ENCODE measurements around the gene KRTAP12-3. TPM values are rescaled to one million over a fixed set of nuclear protein-coding genes. Genes with fewer than 3 reads are reported as not detected.

KRTAP12-3 gene
- polyA plus RNA-seq, 1 experiment = not detected

- Histone ChIP-seq H3K27ac (ENCODE audit: low read depth, low read length) (no peak overlapping the region), H3K27me3 (ENCODE audit: control insufficient read depth, insufficient read depth, low read length) (no peaks in the 10 kb centered on the region), H3K9me3 (ENCODE audit: control insufficient read depth, insufficient read depth, low read length) (peaks cover 54% of the 10 kb centered on the region), H3K4me3 (ENCODE audit: low read depth, low read length) (no peak overlapping the region)
- DNase-seq (ENCODE audit: low read depth, low spot score) = no peak
- TF ChIP-seq, protein P1, sequence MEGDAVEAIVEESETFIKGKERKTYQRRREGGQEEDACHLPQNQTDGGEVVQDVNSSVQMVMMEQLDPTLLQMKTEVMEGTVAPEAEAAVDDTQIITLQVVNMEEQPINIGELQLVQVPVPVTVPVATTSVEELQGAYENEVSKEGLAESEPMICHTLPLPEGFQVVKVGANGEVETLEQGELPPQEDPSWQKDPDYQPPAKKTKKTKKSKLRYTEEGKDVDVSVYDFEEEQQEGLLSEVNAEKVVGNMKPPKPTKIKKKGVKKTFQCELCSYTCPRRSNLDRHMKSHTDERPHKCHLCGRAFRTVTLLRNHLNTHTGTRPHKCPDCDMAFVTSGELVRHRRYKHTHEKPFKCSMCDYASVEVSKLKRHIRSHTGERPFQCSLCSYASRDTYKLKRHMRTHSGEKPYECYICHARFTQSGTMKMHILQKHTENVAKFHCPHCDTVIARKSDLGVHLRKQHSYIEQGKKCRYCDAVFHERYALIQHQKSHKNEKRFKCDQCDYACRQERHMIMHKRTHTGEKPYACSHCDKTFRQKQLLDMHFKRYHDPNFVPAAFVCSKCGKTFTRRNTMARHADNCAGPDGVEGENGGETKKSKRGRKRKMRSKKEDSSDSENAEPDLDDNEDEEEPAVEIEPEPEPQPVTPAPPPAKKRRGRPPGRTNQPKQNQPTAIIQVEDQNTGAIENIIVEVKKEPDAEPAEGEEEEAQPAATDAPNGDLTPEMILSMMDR (IDR thresholded peaks at IDR 0.05; ENCODE audit: low read depth, low read length) = no peak
- ChIA-PET POLR2A (no interaction called here), CTCF (no interaction called here)
These were observed 41.7 kb upstream of the KRTAP12-3 start for GRCh38 chr21:44615911-44616590.

DNA sequence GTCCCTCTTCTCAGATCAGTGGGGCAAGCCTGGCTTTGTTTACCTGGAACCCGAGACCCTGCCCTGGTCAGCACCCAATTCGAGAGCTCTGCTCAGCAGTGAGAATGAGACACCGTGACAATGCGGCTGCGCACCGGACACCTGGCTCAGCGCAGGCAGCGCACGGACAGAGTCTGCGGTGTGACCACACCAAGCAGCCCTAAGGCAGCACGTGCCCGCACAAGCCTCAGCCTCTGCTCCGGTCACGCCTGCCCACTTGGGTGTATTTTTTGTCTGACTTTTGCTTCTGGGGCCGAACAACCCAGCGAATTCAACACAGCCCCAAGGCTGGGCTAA, 41.2 kb upstream of the KRTAP12-3 start:
- no peak for DNase-seq (ENCODE audit: low read depth, low spot score)
- peaks cover 51% of the 10 kb centered on the region for H3K9me3 ChIP-seq (ENCODE audit: control insufficient read depth, insufficient read depth, low read length)
- TF ChIP-seq, protein P1 (IDR thresholded peaks at IDR 0.05; ENCODE audit: low read depth, low read length) = no peak
- H3K4me3 ChIP-seq (ENCODE audit: low read depth, low read length) = no peak overlapping the region
- ChIA-PET CTCF (no interaction called here), POLR2A (no interaction called here)
- H3K27ac ChIP-seq (ENCODE audit: low read depth, low read length) = no peak overlapping the region
- no peaks in the 10 kb centered on the region for H3K27me3 ChIP-seq (ENCODE audit: control insufficient read depth, insufficient read depth, low read length)

- Histone ChIP-seq H3K9me3 (ENCODE audit: control insufficient read depth, insufficient read depth, low read length) (peaks cover 47% of the 10 kb centered on the region), H3K27me3 (ENCODE audit: control insufficient read depth, insufficient read depth, low read length) (no peaks in the 10 kb centered on the region), H3K27ac (ENCODE audit: low read depth, low read length) (no peak overlapping the region), H3K4me3 (ENCODE audit: low read depth, low read length) (no peak overlapping the region)
- no peak for DNase-seq (ENCODE audit: low read depth, low spot score)
- POLR2A ChIA-PET = no interaction called here
- CTCF ChIA-PET = no interaction called here
- TF ChIP-seq, protein P1 (IDR thresholded peaks at IDR 0.05; ENCODE audit: low read depth, low read length) = no peak
These were observed 40.6 kb upstream of the KRTAP12-3 start for GRCh38 chr21:44617071-44617501.

GRCh38 chr21:44618504-44618903, 39.2 kb upstream of the KRTAP12-3 start:
- no peak for DNase-seq (ENCODE audit: low read depth, low spot score)
- H3K27me3 ChIP-seq (ENCODE audit: control insufficient read depth, insufficient read depth, low read length) = no peaks in the 10 kb centered on the region
- ChIA-PET CTCF (interaction anchor here (1.9 kb wide), 1 partner anchor 175 kb away, joined by 9 read pairs; no protein-coding TSS in a partner anchor), POLR2A (no interaction called here)
- H3K4me3 ChIP-seq (ENCODE audit: low read depth, low read length) = no peak overlapping the region
- no peak overlapping the region for H3K27ac ChIP-seq (ENCODE audit: low read depth, low read length)
- TF ChIP-seq, protein P1 (IDR thresholded peaks at IDR 0.05; ENCODE audit: low read depth, low read length) = peak; percentile 12; the same call in 1 of the 2 replicates
- H3K9me3 ChIP-seq (ENCODE audit: control insufficient read depth, insufficient read depth, low read length) = peaks cover 35% of the 10 kb centered on the region

DNA sequence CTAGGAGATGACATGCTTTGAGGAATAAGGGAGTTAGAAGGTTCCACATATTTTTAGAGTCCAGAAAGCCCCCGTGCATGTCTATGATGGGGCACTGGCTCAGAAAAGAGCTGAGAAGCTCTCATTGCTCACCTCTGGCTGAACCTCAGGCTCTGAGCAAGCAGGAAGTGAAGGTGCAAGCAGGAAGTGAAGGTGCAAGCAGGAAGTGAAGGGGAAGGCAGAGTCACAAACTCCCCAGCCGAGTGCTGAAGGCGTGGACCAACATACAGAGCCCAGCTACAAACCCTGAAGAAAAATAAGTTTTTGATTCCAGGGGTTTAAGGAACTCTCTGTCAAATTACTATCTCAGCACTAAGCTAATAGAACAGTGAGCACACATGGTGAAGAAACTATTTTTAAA, 38.8 kb upstream of the KRTAP12-3 start:
- H3K9me3 ChIP-seq (ENCODE audit: control insufficient read depth, insufficient read depth, low read length) = peaks cover 31% of the 10 kb centered on the region
- ChIA-PET CTCF (interaction anchor here (1.9 kb wide), 1 partner anchor 175 kb away, joined by 9 read pairs; no protein-coding TSS in a partner anchor), POLR2A (no interaction called here)
- H3K4me3 ChIP-seq (ENCODE audit: low read depth, low read length) = no peak overlapping the region
- TF ChIP-seq, protein P1 (IDR thresholded peaks at IDR 0.05; ENCODE audit: low read depth, low read length) = no peak
- no peaks in the 10 kb centered on the region for H3K27me3 ChIP-seq (ENCODE audit: control insufficient read depth, insufficient read depth, low read length)
- DNase-seq (ENCODE audit: low read depth, low spot score) = no peak
- H3K27ac ChIP-seq (ENCODE audit: low read depth, low read length) = no peak overlapping the region
